HG03097 (cell line): ENCODE measurements around the gene C10orf88.
"Not testable (repeated sequence)": the region's sequence is repeated elsewhere in the genome, so short reads cannot be mapped to it uniquely, and the experiment has no call there.

Source experiments
- ATAC-seq: cut with Tn5 transposase; IDR thresholded peaks from one replicate; pipeline ENCODE4 v1.9.1; 2021; ENCODE audit not compliant: unreplicated experiment, low FRiP score

Gene C10orf88

DNA sequence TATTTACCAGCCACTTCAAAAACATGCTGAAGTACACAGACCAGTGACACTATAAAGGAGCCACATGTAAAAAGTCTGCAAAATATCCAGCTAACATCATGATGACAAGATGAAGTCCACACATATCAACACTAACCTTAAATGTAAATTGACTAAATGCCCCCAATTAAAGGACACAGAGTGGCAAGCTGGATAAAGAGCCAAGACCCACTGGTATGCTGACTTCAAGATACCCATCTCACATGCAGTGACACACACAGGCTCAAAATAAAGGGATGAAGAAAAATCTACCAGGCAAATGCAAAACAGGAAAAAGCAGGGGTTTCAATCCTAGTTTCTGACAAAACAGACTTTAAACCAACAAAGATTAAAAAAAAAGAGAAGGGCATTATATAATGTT, 12.9 kb upstream of the C10orf88 start:
- ATAC-seq: no peak

DNA sequence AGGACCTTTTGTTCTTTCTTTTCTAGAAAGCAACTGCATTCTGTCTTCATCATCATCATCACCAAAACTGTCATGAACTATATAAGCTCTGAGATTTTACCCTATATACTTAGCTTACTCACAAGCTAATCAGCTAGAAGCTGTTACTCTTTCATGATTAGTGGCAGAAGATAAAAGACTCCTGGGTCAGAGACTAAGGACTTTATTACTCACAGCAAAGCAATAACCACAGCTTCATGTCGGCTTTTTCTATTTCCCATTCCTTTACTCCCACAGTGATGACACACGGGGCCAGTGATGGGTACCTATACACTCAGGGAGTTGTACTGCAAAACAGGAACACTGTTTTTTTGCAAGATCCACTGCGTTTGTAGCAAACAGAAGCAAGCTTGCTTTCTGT, 8.4 kb upstream of the C10orf88 start:
- no peak for ATAC-seq

- no peak for ATAC-seq
Observed at GRCh38 chr10:122957474-122957873, 3.4 kb upstream of the C10orf88 start.

DNA sequence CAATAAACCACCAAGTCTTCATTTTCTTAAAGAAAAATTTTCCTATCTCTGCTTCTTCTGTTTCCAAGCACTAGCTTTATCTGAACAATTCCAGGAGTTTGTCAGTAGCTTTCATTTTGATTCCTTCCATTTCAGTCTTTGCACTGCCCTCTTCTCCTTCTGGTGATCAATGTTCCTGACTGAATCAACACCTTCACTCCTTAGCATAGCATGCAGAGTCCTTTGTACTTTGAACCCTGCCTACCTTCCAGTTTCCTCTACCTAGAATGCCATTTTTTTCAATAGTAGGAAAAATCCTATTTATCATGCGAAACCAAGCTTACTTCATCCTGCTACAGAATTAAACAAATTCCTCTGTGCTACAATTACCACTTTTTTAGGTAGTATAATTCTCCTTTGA, 1.9 kb upstream of the C10orf88 start:
- no peak for ATAC-seq

DNA sequence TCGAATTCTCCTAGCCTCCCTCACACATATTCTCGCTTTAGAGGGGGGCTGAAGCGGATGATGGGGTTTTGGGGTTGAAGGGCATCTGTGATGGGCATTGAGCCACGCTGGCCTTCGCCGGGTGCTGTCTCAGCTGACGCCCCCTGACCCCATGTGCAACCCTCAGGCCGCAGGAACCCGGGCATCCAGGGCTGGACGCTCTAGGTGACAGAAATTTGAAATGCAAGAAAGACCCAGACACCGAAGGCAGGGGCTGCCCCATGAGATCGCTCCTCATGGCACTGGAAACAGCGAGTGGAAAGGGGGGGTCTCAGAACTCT, 664 bp upstream of the C10orf88 start:
- no peak for ATAC-seq

GRCh38 chr10:122949296-122949695, 4.7 kb downstream of the C10orf88 start:
- ATAC-seq: no peak

DNA sequence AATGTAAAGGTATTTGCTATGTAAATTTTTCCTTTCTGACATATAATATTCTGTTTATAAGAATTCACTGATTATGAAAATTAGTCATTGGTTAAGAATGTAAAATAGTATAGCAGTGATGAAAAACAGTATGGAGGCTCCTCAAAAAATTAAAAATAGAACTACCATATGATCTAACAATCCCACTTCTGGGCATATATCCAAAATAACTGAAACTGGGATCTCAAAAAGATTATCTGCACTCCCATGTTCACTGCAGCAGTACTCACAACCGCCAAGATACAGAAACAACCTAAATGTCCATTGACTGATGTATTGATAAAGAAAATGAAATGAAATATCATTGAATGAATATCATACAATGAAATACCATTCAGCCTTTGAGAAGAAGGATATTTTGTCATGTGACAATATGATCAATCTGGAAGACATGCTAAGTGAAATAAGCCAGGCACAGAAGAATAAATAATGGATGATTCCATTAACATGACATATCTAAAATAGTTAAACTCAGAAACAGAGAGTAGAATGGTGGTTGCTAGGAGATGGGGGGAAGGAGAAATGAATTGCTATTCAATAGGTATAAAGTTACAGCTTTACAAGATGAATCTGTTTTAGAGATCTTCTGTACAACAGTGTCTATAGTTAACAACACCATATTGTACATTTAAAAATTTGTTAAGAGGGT, 14.0 kb downstream of the C10orf88 start:
- ATAC-seq: no peak

- ATAC-seq: no peak
Observed at GRCh38 chr10:122939133-122939855, 14.7 kb downstream of the C10orf88 start.

DNA sequence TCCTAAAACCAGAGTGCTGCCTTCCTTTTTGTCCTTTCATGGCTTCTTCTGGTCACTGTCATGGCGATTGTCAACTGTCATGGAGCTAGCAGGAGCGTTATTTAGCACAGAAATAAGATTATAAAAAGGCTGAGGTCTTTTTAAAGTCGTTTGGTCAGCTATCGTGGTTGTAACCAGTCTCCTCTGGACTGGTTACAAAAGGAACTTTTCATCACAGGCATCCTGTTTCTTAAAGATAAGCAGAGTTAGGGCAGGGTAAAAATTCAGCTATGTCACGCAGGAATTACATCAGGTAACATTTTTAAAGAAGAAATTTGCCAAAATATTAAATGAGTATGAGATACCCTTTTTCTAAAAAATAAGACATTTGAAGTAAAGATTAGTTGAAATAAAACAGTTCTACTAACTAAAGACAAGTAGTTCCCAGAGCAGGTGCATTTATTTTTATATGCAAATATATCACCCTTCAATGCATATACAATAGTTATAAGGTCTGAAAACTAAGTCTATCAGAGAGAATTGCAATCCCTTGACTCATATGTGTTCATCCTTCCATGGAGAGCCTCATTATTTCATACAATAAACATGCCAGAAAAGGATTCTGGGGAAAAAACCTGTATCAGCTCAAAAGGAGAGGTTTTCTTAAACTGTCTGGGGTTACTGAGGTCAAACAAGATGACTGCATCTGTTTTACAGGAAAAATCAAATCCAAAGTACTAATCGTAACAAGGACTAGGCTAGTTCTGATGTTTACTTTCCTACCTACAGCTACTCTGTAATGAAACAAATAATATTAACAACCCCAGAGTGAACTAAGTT, 22.7 kb downstream of the C10orf88 start:
- ATAC-seq: no peak

GRCh38 chr10:122930140-122930539, 23.9 kb downstream of the C10orf88 start:
- ATAC-seq: no peak

- ATAC-seq: no peak
Observed at GRCh38 chr10:122915700-122916099, 38.3 kb downstream of the C10orf88 start.

GRCh38 chr10:122911889-122912484, 42.0 kb downstream of the C10orf88 start:
- no peak for ATAC-seq

- no peak for ATAC-seq
Observed at GRCh38 chr10:122910310-122910709, 43.7 kb downstream of the C10orf88 start, which contains the start of gene FAM24A. TSS of gene FAM24A (plus strand) at chr10:122910610. CDS start at chr10:122911635, 1,025 bp downstream.

DNA sequence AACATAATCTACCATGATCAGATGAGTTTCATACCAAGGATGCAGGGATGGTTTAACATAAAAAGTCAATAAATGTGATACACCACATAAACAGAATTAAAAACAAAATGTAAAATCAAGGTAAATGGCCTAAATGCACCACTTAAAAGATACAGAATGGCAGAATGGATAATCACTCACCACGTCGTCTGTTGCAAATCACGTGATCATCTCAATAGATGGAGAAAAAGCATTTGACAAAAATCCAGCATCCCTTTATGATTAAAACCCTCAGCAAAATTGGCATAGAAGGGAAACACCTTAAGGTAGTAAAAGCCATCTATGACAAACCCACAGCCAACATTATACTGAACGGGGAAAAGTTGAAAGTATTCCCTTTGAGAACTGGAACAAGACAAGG, 50.2 kb downstream of the C10orf88 start:
- ATAC-seq: not testable (repeated sequence)

- no peak for ATAC-seq
Observed at GRCh38 chr10:122894261-122894944, 59.6 kb downstream of the C10orf88 start.

GRCh38 chr10:122884166-122884565, 69.9 kb downstream of the C10orf88 start:
- ATAC-seq: no peak

DNA sequence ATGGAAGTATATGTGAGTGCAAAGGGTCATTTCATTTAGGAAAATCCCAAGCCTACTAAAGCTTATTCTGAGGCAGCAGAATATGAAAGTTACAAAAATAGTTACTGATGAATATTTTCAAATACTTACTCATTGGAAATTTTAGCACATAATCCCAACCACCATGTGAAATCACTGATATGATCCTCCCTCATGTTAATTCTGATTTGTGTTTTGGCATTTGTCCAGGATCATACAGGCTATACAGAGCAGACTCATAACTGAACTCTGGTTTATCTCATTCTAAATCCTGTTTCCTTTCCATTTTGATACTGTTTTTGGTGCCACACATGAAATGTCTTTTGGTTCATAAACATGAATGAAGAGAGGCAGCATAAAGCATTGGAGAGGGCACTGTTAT, 71.3 kb downstream of the C10orf88 start:
- ATAC-seq: no peak
